Measurements from ENCODE around the gene IDH3B.

DNA sequence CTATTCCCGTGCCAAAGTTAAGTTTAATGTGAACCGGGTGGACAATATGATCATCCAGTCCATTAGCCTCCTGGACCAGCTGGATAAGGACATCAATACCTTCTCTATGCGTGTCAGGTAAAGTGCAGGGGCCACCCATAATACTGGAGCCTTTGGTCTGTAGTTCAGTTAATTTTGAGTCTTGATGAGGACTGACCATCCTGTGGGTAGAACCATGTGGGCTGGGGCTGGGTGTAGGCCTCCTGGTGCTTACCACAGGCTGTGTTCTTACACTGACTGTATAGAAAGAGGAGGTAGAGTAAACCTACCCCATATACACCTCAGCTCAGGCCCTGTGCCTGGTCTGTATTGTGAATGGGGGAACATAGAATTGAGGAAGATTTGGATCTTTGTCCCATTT lies 9.2 kb downstream of the IDH3B start:
- TF ChIP-seq POLR2AphosphoS5 (IDR thresholded peaks at IDR 0.05; ENCODE audit: low read depth, low read length) = no peak
- TF ChIP-seq POLR2A (IDR thresholded peaks at IDR 0.05; ENCODE audit: borderline replicate concordance, extremely low read depth, insufficient read depth, insufficient read length) = no peak
- TF ChIP-seq, protein P1, sequence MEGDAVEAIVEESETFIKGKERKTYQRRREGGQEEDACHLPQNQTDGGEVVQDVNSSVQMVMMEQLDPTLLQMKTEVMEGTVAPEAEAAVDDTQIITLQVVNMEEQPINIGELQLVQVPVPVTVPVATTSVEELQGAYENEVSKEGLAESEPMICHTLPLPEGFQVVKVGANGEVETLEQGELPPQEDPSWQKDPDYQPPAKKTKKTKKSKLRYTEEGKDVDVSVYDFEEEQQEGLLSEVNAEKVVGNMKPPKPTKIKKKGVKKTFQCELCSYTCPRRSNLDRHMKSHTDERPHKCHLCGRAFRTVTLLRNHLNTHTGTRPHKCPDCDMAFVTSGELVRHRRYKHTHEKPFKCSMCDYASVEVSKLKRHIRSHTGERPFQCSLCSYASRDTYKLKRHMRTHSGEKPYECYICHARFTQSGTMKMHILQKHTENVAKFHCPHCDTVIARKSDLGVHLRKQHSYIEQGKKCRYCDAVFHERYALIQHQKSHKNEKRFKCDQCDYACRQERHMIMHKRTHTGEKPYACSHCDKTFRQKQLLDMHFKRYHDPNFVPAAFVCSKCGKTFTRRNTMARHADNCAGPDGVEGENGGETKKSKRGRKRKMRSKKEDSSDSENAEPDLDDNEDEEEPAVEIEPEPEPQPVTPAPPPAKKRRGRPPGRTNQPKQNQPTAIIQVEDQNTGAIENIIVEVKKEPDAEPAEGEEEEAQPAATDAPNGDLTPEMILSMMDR (IDR thresholded peaks at IDR 0.05 in 2 of 3, conservative IDR thresholded peaks at IDR 0.05 in 1 of 3; ENCODE audit: borderline replicate concordance in 1 of 3, insufficient read depth in 1 of 3, low read depth in 2 of 3, low read length in 2 of 3) = no peak
- TF ChIP-seq EZH2phosphoT487 (IDR thresholded peaks at IDR 0.05; ENCODE audit: borderline replicate concordance) = no peak
- TF ChIP-seq ZFX (IDR thresholded peaks at IDR 0.05) = no peak
- TF ChIP-seq EZH2 (IDR thresholded peaks at IDR 0.05) = no peak
- no peak for TF ChIP-seq RAD21 (IDR thresholded peaks at IDR 0.05; ENCODE audit: low read depth)
- TF ChIP-seq ZNF274 (IDR thresholded peaks at IDR 0.05; ENCODE audit: low read depth, low read length) = no peak
- TF ChIP-seq JUND (IDR thresholded peaks at IDR 0.05) = no peak
- TF ChIP-seq, protein P2, sequence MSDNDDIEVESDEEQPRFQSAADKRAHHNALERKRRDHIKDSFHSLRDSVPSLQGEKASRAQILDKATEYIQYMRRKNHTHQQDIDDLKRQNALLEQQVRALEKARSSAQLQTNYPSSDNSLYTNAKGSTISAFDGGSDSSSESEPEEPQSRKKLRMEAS (IDR thresholded peaks at IDR 0.05) = no peak
- TF ChIP-seq, protein P3, sequence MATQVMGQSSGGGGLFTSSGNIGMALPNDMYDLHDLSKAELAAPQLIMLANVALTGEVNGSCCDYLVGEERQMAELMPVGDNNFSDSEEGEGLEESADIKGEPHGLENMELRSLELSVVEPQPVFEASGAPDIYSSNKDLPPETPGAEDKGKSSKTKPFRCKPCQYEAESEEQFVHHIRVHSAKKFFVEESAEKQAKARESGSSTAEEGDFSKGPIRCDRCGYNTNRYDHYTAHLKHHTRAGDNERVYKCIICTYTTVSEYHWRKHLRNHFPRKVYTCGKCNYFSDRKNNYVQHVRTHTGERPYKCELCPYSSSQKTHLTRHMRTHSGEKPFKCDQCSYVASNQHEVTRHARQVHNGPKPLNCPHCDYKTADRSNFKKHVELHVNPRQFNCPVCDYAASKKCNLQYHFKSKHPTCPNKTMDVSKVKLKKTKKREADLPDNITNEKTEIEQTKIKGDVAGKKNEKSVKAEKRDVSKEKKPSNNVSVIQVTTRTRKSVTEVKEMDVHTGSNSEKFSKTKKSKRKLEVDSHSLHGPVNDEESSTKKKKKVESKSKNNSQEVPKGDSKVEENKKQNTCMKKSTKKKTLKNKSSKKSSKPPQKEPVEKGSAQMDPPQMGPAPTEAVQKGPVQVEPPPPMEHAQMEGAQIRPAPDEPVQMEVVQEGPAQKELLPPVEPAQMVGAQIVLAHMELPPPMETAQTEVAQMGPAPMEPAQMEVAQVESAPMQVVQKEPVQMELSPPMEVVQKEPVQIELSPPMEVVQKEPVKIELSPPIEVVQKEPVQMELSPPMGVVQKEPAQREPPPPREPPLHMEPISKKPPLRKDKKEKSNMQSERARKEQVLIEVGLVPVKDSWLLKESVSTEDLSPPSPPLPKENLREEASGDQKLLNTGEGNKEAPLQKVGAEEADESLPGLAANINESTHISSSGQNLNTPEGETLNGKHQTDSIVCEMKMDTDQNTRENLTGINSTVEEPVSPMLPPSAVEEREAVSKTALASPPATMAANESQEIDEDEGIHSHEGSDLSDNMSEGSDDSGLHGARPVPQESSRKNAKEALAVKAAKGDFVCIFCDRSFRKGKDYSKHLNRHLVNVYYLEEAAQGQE (IDR thresholded peaks at IDR 0.05; ENCODE audit: low read depth) = no peak
- TF ChIP-seq CEBPB (IDR thresholded peaks at IDR 0.05; ENCODE audit: low read depth) = no peak
